HG03135 (cell line): Measurements from ENCODE around the gene IGFLR1.

Source experiments
- ATAC-seq: cut with Tn5 transposase; IDR thresholded peaks from one replicate; pipeline ENCODE4 v1.9.1; 2021; ENCODE audit warnings: mild to moderate bottlenecking, moderate library complexity; ENCODE audit not compliant: unreplicated experiment

IGFLR1 gene

GRCh38 chr19:35742121-35742724 is at the start of gene IGFLR1:
TSS of gene IGFLR1 (minus strand) at chr19:35742452. CDS start at chr19:35741180, 1,272 bp downstream.
- no peak for ATAC-seq

- no peak for ATAC-seq
Observed at GRCh38 chr19:35791814-35792279, 49.6 kb upstream of the IGFLR1 start.

GRCh38 chr19:35790981-35791813 is 48.9 kb upstream of the IGFLR1 start:
- ATAC-seq = no peak

GRCh38 chr19:35789978-35790944 is 48.0 kb upstream of the IGFLR1 start:
- ATAC-seq = no peak

- no peak for ATAC-seq
Observed at GRCh38 chr19:35789195-35789977, 47.1 kb upstream of the IGFLR1 start.

GRCh38 chr19:35788205-35788960 is 46.1 kb upstream of the IGFLR1 start:
- no peak for ATAC-seq

GRCh38 chr19:35787227-35787799 is 45.1 kb upstream of the IGFLR1 start:
- ATAC-seq = no peak

- ATAC-seq = no peak
Observed at GRCh38 chr19:35786299-35787160, 44.3 kb upstream of the IGFLR1 start.

GRCh38 chr19:35785339-35785627 is 43.0 kb upstream of the IGFLR1 start:
- no peak for ATAC-seq

GRCh38 chr19:35784503-35785338 is 42.5 kb upstream of the IGFLR1 start:
- ATAC-seq = no peak

GRCh38 chr19:35783469-35784434 is 41.5 kb upstream of the IGFLR1 start:
- ATAC-seq = no peak

- no peak for ATAC-seq
Observed at GRCh38 chr19:35782589-35782988, 40.3 kb upstream of the IGFLR1 start.

- no peak for ATAC-seq
Observed at GRCh38 chr19:35781650-35782049, 39.4 kb upstream of the IGFLR1 start.

GRCh38 chr19:35780717-35781116 is 38.5 kb upstream of the IGFLR1 start:
- ATAC-seq = no peak

GRCh38 chr19:35780058-35780457 is 37.8 kb upstream of the IGFLR1 start:
- no peak for ATAC-seq

GRCh38 chr19:35779033-35779432 is 36.8 kb upstream of the IGFLR1 start:
- no peak for ATAC-seq

- ATAC-seq = no peak
Observed at GRCh38 chr19:35777961-35778360, 35.7 kb upstream of the IGFLR1 start.
